Activated CD8-positive, alpha-beta memory T cell treated with anti-CD3 and anti-CD28 coated beads for 36 hours (primary cell): ENCODE measurements around the gene MT1A. TPM values are rescaled to one million over a fixed set of nuclear protein-coding genes. Genes with fewer than 3 reads are reported as not detected.

ENCODE experiments used
- CTCF ChIA-PET: fragments of 350-600 bp; sonication (Branson Sonifier 250); formaldehyde crosslinking; loops from one replicate; lab custom pipeline; 2021; ENCODE audit warnings: antibody characterized with exemption; lab: Charles Lee
- POLR2A ChIA-PET: fragments of 350-600 bp; sonication (Branson Sonifier 250); formaldehyde crosslinking; loops from one replicate; lab custom pipeline; 2021; ENCODE audit warnings: antibody characterized with exemption; lab: Charles Lee
- total RNA-seq, 2 experiments: library from RNA; stranded (reverse); gene quantifications; one replicate each; pipeline ENCODE4 v1.2.3, GENCODE V29; 2021

The MT1A gene
- 1 to 10 TPM in 1 of 2 experiments, not detected in 1; 1.1 TPM for total RNA-seq

GRCh38 chr16:56637814-56638750 is at the start of gene MT1A:
Gene MT1A, plus strand, starts transcription at chr16:56638666. Its CDS starts 73 bp downstream, at chr16:56638739.
- POLR2A ChIA-PET: no interaction called here
- CTCF ChIA-PET: interaction anchor here (1.1 to 1.9 kb wide), 3 partner anchors 37 to 62 kb away, joined by 3 to 6 read pairs (median 5); no protein-coding TSS in a partner anchor

DNA sequence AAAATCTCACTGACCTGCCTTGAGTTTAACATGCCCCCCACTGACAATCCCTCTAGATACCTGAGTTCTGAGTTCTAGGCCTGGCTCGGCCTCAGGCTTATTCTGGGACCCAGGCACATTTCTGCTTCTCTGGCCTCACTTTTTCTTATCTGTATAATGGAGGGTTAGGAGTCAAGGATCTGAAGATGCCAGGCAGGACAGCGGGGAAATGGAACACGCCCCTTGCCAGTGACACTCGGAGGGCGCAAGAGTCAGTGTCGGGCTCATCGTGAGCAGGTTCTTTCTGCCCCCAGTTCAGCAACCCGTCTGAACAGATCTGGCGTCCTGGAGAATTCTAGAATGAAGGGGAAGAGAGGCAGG is 49.7 kb upstream of the MT1A start:
- ChIA-PET POLR2A (no interaction called here), CTCF (interaction anchor here (2.2 kb wide), 1 partner anchor 12 kb away, joined by 13 read pairs; no protein-coding TSS in a partner anchor)

DNA sequence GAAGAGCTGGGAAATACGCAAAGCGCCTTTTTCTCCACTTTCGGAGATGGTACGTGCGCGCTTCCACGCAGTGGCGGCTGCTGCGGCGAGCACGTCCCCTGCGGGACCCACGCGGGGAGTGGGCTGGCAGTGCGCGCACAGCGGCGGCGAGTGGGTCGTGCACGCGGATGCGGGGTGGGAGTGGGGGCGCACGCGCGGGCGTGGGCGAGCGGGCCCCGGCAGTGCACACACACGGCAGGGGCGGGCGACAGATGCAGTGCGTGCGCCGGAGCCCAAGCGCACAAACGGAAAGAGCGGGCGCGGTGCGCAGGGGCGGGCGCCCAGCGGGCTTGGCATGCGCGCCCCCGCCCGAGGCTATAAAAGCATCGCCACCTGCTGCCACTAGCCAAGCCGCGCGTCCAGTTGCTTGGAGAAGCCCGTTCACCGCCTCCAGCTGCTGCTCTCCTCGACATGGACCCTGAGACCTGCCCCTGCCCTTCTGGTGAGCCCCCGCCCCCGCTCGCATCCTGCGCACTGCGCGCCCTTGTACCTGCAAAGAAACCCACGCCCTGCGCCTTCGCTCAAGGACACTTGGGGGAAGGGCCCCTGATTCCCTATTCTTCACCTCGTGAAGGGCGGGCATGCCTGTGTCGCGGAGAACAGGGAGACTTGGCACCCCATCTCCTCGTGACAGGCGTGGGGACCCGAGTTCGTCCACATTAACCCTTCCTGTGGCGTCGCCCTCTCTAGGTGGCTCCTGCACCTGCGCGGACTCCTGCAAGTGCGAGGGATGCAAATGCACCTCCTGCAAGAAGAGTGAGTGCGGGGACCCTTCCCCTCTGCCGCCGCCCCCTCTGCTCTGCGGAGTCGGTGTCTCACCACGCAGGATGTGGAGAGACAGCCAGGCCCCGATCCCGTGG is 49.1 kb upstream of the MT1A start, which contains the start of gene MT3:
TSS of gene MT3 (plus strand) at position 388 of the 899 bp plus-strand sequence. CDS start at position 451, 63 bp downstream.
- POLR2A ChIA-PET: no interaction called here

GRCh38 chr16:56591377-56592060 is 46.9 kb upstream of the MT1A start:
- POLR2A ChIA-PET: no interaction called here
- CTCF ChIA-PET: interaction anchor here (1.1 to 1.2 kb wide), 3 partner anchors 9 to 22 kb away, joined by 3 read pairs; no protein-coding TSS in a partner anchor

More for the DNA sequence above, 49.1 kb upstream of the MT1A start, which contains the start of gene MT3:
- CTCF ChIA-PET: interaction anchor here (2.2 kb wide), 1 partner anchor 12 kb away, joined by 13 read pairs; no protein-coding TSS in a partner anchor

DNA sequence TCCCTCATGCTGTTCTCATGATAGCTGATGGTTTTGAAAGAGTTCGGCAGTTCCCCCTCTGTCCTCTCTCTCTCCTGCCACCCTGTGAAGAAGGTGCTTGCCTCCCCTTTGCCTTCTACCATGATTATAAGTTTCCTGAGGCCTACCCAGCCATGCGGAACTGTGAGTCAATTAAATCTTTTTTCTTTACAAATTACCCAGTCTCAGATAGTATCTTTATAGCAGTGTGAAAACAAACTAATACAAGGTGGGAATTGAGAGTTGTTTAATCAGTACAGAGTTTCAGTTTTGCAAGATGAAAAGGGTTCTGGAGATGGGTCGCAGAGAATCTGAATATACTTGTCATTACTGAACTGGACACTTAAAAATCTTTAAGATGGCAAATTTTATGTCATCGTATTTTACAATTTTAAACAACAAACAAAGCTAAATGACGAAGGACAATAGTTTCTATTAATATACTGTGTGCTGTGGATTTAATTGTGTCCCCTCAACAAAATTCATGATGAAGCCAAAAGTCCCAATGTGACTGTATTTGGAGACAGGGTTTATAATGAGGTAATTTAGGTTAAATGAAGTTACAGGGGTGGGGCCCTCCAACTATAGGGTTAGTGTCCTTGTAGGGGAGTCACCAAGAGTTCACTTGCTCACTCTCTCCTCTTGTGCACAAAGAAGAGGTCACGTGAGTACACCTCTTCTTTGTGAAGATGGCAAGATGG is 44.7 kb upstream of the MT1A start:
- CTCF ChIA-PET: no interaction called here
- POLR2A ChIA-PET: interaction anchor here (0.5 kb wide), 1 partner anchor 83 kb away, joined by 5 read pairs; no protein-coding TSS in a partner anchor

GRCh38 chr16:56594292-56594619 is 44.2 kb upstream of the MT1A start:
- ChIA-PET CTCF (no interaction called here), POLR2A (interaction anchor here (0.5 kb wide), 1 partner anchor 82 kb away, joined by 5 read pairs; no protein-coding TSS in a partner anchor)

DNA sequence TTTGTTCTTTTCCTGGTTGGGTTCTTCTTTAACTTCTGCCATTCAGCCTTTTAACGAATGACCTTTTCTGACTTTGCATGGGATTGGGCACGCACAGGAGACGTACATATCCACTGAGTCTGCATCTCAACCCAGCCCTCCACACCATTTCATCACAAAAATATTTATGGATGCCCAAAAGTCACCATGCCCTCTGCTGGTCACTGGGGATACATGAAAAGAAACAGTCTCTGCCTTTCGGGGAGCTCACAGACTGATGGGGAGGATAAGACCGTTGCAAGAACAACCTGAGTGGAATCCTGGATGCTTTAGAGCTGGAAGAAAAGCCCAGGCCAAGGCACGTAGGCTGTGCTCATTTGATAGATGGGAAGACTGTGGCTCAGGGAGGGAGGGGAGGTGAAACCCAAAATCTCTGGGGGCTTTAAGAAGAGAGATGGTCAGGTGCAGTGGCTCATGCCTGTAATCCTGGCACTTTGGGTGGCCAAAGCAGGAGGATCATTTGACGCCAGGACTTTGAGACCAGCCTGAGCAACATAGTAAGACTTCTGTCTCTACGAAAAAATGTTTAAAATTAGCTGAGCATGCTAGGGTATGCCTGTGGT is 38.0 kb upstream of the MT1A start:
- ChIA-PET CTCF (interaction anchor here (0.9 to 2.2 kb wide), 8 partner anchors 9 to 101 kb away, joined by 3 to 11 read pairs (median 4); partner anchors contain the start of gene MT1A), POLR2A (no interaction called here)

DNA sequence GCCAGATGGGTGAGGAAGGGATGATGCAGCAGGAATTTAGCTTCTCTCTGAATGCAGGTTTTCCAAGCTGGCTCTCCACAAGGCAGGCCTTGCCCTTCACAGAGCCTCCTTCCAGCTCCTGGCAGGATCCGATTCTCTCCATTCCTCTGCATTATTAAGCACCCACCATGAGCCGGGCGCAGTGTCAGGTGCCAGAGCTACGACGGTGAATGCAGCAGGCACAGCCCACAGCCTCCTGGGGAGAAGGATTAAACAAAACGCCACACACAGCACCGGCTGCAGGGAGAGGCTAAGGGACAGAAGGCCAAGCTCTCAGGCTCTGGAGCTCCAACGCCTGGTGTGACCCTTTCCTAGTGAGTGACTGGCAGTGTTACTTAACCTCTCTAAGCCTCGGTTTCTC is 37.1 kb upstream of the MT1A start:
- CTCF ChIA-PET: interaction anchor here (0.9 to 2.2 kb wide), 6 partner anchors 8 to 100 kb away, joined by 3 to 11 read pairs (median 6); partner anchors contain the start of gene MT1A

GRCh38 chr16:56603589-56603988 is 34.9 kb upstream of the MT1A start:
- CTCF ChIA-PET: interaction anchor here (1.0 to 1.6 kb wide), 4 partner anchors 12 to 98 kb away, joined by 3 to 6 read pairs (median 3); no protein-coding TSS in a partner anchor

More for the DNA sequence above, 37.1 kb upstream of the MT1A start:
- POLR2A ChIA-PET: no interaction called here

GRCh38 chr16:56604966-56605365 is 33.5 kb upstream of the MT1A start:
- CTCF ChIA-PET: interaction anchor here (0.5 to 2.2 kb wide), 3 partner anchors 9 to 39 kb away, joined by 3 to 7 read pairs (median 6); no protein-coding TSS in a partner anchor
- POLR2A ChIA-PET: no interaction called here

More at GRCh38 chr16:56603589-56603988, 34.9 kb upstream of the MT1A start:
- POLR2A ChIA-PET: no interaction called here

DNA sequence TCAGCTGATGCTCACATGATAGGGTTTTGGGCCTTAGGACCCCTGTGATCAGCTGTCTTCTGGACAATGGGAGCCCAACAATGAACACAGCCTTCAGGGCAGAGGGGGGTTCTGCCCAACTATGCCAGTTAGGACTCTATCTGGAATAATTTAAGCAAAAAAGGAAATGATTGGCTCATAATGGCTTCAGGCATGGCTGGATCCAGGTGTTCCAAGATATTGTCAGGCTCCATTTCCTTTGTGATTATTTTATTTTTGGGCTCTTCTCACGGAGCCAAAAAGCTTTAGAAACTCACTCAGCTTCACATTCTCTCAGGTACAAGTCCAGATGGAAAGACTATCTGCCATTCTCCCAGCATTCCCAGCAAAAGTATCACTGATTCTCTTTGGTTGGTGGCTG is 33.0 kb upstream of the MT1A start:
- ChIA-PET CTCF (interaction anchor here (1.3 to 2.2 kb wide), 2 partner anchors 29 to 39 kb away, joined by 6 to 7 read pairs; no protein-coding TSS in a partner anchor), POLR2A (no interaction called here)

DNA sequence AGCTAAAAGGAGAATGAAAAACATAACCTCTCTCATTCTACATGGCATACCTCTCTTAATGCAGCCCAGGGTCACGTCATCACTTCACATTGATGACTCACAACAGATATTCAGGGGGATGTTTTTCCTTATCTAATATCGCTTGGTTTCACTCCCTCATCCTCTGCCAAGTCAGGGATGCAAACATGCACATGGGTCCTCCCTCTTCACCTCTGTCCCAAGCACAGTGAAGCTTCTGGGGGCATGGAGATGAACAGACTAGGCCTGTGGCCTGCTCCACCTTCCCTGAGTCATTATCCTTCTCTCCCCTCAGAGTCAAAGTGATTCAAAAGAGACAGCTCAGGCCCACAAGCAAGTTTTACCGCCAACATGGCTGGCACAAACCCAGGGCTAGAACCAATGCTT is 32.4 kb upstream of the MT1A start:
- ChIA-PET CTCF (interaction anchor here (1.3 to 2.2 kb wide), 2 partner anchors 29 to 38 kb away, joined by 6 to 7 read pairs; no protein-coding TSS in a partner anchor), POLR2A (no interaction called here)

GRCh38 chr16:56606476-56607108 is 31.9 kb upstream of the MT1A start:
- ChIA-PET CTCF (interaction anchor here (1.1 to 2.2 kb wide), 3 partner anchors 29 to 37 kb away, joined by 4 to 7 read pairs (median 6); no protein-coding TSS in a partner anchor), POLR2A (interaction anchor here (1.1 kb wide), 1 partner anchor 69 kb away, joined by 3 read pairs; no protein-coding TSS in a partner anchor)

- ChIA-PET CTCF (interaction anchor here (1.1 to 2.2 kb wide), 3 partner anchors 30 to 37 kb away, joined by 4 to 7 read pairs (median 4); no protein-coding TSS in a partner anchor), POLR2A (interaction anchor here (0.6 to 1.1 kb wide), 2 partner anchors 69 to 75 kb away, joined by 3 read pairs; partner anchors contain the start of gene MT1X)
Observed at GRCh38 chr16:56607109-56607618, 31.3 kb upstream of the MT1A start.

DNA sequence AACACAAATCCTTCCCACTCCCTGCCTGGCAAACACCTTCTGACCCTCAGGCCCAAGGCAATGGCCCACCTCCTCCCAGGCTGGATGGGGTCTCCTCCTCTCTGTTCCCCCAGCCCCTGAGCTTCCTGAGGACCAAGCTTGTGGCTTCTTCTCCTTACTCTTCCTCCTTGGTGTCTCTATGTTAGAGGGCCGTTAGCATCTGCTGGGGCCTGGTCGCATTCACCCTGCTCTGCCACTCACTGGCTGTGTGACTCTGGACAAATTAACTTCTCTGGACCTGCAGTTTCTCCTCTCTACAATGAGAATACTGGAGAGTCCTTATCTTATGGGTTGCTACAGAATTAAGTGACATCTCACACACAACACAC is 30.8 kb upstream of the MT1A start:
- CTCF ChIA-PET: interaction anchor here (1.1 to 1.7 kb wide), 2 partner anchors 30 to 36 kb away, joined by 4 read pairs; no protein-coding TSS in a partner anchor

More for the DNA sequence above, 30.8 kb upstream of the MT1A start:
- POLR2A ChIA-PET: interaction anchor here (0.6 to 1.3 kb wide), 3 partner anchors 36 to 75 kb away, joined by 3 to 4 read pairs (median 3); partner anchors contain the start of gene MT1X
